NCI-H510A (cell line): ENCODE data around the gene SLC1A2.

Source experiments
- DNase-seq: peaks from one replicate; lab custom pipeline; 2025; lab: John Stamatoyannopoulos, UW

The SLC1A2 gene

DNA sequence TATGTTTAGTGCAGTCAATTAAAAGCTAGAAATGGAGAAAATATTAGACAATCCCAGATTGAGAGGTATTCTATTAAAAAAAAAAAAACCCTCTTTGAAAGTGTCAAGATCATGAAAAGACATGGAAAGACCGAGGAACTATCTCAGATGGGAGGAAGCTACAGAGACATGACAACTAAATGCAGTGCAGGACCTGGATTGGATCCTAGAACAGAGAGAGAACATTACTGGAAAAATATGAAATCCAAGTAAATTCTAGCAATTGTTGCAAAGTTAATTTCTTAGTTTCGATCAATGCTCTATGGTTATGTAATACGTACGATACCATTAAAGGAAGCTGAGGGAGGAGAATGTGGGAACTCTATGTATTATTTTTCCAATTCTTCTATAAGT is 43.2 kb downstream of the SLC1A2 start:
- DNase-seq = no peak

DNA sequence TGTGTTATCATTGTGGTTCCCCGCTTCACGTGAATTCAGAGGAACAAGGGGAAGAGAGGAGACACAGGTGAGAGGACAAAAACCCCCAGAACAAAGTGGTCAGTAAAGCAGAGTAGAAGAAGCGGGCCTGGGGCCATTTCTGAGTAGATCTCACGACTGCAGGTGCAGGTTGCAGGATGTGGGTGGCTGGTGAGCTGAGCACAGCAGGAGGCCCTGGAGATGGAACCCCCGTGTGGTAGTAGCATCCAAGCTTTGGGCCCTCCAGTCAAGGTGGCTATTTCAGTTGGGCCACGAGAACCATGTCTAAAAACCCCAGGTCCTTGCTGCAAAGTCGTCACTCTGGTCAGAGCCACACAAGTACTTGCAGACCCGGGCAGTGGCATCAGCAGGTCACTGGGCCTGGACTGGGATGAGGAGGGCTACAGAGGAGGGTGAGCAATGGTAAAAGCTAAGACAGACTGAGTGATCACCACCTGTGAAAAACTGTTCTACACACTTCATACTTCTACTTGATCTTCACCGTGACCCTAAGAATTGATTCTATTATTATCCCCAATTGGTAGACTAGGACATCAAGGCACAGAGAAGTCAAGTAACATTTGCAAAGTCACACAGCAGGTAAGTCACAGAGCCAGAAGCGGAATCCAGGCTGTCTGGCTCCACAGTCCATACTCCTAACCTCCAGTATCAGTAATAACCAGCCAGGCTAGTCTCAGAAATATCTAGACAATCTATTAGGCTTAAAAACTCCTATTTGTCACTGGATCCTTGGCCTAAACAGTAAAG is 43.8 kb downstream of the SLC1A2 start:
- no peak for DNase-seq

DNA sequence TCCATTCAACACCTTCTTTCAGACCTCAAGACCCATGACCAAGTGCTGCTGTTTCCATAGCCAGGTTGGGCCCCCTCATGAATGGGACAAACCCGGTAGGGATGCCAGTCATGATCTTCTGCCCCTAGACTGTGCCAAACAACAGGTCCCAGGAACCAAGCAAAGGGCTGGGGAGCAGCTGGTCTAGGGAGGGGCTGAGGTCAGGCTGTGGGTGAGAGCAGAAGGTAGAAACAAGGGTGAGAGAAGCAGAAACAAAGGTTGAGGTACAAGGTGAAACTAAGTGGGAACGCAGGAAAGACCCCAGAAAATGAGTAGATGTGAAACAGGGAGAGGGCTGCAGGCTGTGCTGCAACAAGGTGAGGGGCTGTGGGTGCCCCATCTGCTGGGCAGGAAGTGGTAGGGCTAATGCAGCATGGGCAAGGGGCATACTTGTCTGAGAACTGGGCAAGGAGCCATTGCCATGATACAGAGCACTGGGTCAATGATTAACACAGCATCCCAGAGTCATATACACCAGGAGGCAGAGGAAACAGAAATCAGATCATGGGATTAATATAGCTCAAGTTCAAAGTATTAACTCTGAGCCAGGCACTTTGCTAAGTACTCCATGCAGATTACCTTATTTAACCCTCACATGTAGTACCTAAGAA is 45.9 kb downstream of the SLC1A2 start:
- no peak for DNase-seq

DNA sequence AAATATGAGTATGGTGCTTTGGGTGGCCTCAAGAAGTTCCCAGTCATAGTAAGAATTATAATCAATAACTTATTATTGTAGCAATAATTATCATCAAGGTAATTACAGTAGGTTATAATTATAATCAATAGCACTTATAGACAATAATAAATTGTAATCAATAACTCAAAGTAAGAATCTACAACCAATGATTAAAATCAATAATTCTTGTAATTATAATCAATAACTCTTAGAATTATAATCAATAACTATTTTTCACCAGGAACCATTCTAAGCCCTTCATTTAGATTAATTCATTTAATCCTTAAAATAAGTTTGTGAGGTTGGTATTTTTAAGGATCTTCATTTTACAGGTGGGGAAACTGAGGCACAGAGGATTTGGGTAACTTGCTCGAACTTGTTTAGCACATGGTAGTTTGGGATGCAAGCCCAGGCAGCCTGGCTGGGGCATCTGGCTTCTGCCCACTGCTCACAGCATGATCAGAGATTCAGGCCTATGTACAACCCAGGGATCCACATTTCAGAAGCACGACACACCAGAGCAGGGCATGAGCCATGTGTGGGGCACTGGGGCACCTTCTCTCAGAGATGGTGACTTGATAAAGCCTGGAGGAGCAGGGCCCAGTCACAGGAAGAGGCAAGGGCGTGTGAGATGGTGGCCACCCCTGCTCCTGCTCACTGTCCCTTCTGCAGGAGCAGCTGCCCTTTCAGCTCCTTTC is 46.6 kb downstream of the SLC1A2 start:
- no peak for DNase-seq

DNA sequence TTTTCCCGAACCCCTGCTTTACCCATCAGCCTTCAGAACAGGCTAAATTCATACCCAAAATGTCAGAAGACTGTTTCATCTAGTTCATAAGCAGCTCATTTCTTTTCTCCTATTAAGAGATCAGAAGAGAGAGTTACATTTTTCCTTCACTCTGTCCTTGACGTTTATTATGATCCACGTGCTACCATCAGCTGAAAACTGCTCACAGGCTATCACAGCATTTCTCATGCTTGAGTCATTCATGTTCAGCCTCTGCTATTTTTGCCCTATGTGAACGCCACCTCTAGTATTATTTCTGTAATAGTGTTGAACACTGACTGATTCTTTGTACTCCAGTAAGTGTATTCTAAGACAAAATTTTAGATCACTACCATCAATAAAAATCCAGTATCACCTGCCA is 51.9 kb downstream of the SLC1A2 start:
- DNase-seq = no peak

DNA sequence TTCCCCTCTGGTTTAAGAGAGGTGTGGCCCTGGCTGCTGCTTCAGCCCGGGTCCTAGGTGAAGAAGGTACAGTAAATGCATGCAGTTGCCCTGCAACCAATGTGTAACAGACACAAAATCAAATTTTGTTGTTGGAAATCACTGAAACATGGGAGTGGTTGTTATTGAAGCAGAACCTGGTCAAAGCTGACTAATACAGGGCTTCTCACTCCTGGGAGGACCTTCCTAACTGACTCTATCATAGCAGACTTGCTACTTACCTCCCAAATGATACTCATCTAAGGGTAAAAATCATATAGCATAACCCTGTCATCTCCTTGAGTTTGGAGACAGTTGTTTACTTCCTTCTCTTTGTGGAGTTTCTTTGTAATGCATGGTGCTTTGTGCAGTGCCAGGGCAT is 52.6 kb downstream of the SLC1A2 start:
- no peak for DNase-seq

DNA sequence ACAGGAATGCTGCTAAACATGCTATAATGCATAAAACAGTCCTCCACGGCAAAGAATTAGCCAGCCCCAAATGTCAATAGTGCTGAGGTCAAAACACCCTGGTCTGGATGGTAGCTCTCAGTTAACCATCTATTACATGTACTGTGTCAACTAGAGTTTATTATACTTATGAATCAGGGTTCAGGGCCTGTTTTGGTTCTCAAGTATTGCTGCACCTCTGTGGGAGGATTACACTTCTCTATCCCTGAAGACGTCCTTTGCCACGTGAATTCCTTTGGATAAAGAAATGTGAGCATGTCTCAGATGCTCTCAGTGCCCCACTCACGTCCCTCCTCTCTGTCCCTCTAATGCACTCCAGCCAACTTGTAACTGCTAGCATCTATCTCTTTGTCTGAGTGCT is 53.4 kb downstream of the SLC1A2 start:
- DNase-seq = no peak

DNA sequence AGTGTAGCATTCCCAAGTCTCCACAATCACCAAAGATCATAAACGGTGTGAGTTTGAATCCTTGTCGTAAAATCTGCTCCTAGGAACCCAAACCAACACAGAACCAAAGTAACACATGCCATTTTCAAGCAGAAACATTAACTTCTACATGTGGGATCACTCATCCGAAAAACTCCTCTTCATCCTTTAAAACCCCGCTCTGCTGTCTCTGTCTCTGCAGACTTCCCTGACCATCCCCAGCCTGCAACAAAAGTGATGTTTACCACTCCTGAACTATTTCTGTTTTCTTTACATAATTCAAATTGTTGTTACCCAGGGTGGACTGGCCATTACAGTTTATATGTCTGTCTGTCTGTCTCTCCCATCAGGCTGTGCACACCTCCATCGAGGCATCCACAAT is 54.0 kb downstream of the SLC1A2 start:
- no peak for DNase-seq

DNA sequence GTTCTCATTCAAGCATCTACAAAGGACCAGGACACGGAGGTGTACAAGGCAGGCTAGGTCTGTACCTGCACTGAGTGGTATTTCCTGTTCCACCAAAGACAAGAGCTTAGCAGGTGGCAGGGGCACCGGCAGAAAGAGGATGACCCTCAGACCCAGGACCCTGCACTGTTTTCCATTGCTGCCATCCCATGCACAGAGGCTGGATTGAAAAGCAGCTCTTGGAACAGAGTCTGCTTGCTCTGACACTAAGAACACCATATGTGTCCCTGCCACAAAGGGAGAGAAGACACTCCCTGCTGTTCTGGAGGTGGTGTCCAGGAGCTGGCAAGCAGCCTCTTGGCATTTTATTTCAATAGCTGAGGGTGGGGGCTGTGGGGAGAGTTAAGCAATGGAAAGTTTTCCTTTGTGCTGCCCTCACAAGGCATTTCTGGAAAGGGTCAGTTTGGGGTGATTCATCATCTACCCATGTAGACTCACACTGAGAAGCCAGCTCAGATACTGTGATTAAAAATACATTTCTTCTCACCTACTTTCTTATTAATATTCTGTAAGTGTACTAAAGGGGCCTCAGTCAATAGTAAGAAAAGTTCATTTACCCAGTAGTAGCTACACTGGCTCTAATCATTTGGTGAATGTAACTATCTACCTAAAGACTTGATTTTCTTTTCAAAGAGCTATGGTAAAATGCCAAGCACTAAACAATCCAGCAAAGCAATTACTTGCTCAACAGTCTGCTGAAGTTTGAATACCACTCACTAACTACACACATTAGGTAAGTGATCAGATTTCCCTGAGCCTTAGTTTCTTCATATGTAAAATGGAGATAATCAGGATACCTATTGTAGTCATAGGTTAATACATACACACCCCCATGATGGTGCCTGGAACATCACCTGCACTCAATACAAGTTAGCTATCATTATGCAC is 55.2 kb downstream of the SLC1A2 start:
- DNase-seq = no peak

DNA sequence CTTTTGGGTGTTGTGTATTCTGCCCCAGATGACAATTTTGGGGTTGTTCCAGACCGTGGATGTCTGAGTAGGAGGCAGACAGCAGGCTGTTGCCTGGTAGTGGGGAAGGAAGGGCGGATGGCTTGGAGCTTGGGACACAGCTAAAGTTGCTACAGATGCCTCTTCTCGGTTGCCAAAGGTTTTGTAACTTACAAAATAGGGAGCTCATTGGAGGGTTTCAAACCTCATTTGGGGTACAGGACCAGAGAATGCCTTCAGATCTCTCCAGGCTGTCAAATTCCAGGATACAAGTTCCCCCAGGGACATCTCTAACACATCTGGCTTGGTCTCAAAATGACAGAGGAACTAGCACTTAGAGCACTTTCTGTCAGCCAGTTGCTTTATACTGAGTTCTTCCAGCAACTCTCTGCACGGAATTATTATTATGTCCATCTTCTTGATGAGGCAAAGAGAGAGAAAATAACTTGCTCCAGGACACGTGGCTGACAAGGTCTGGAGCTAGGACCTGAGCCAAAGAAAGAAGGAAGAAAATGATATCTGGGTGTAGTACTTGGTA is 56.0 kb downstream of the SLC1A2 start:
- DNase-seq = no peak

DNA sequence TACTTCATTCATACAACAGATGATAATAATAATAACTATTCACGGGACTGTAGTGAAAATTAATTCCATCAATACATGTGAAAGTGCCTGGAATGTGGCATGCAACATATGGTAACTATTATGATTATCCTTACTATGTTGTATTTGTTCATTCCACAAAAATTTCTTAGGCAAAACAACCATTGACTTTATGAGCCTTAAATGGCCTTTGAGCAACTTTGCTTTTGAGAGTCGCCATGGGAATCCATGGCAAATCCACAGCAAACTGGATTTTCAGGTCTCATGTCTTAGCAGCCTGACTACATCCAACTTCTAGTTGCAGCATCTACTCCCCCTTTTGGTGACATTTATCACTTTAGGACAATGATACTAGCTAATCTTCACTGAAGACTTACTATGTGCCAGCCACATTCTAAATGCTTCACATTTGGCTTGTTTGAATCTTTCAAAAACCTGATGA is 56.8 kb downstream of the SLC1A2 start:
- no peak for DNase-seq

DNA sequence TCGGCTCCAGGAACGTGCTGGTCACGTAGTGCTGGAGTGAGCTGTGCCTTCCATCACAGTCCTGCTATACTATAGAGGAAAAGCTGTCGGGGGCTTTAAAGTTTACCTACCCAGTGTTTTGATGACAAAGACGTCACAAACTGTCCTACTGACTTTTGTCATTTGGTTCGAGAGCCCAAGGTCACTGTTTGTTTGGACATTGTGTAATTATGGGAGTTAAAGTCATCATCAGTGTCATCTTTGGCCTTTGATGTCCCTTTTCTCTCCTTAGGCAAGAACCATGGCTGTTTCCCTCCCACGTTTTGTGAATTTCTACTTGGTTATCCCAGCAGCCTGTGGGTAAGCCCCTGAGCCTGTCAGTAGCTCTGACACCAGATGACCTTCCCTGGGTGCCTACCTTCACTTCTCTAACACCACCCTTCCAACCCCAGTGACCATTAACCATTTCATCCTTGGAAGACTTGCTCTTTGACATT is 59.3 kb downstream of the SLC1A2 start:
- DNase-seq = no peak

DNA sequence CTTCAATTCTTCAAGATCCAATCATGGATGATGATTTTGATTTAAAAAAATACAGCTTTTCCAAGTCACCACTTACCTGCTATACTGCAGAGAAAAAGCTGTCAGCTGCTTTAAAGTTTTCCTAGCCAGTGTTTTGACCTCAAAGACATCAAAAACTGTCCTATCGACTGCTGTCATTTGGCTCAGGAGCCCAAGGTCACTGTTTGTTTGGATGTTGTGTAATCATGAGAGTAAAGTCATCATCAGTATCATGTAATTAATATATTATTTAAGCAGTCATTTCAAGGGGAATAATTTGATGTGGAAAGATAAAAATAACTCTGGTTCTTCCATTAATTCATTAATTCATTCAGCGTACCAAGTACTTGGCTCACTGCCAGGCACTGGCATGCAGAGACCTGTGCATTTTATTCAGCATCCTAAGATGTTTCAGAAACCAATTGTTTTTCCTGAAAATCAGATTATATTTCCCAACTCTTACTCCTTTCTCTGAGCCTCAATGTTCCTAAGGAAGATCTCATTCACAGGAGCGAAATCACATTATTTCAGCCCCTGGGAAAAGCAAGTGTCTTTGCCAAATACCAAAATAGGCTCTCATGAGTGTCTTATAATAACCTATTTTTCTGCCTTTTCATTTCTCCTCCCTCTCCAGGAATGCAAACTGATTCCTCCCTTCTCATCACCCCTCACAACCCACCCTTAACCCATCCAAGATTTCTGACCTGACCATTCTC is 59.9 kb downstream of the SLC1A2 start:
- no peak for DNase-seq

DNA sequence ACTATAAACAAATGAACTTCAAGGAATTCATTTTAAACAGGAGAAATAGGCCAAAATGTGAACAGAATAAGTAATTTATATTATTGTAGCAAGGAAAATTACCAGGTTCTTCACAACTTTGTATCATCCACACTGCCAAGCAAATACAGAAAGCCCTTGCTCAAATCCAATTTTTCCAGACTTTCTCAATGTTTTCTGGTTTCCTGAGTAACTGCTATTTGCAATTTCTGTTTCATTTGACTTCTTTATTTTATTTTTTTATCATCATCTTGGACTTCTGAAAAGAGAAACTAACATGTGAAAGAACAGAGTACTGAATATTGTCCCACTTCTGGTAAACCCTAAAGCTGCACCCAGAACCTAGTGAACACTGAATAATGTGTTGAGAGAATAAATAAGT is 61.0 kb downstream of the SLC1A2 start:
- DNase-seq = no peak

DNA sequence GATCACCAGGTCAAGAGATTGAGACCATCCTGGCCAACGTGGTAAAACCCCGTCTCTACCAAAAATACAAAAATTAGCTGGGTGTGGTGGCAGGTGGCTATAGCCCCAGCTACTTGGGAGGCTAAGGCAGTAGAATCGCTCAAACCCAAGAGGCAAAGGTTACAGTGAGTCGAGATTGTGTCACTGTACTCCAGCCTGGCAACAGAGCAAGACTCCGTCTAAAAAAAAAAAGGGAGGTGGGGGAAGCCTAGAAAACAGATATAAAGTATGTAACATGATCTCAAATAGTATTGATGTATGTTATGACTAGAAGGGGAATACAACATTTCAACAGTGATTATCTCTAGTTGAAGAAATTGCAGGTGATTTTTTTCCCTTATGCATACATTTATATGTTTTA is 61.4 kb downstream of the SLC1A2 start:
- no peak for DNase-seq

DNA sequence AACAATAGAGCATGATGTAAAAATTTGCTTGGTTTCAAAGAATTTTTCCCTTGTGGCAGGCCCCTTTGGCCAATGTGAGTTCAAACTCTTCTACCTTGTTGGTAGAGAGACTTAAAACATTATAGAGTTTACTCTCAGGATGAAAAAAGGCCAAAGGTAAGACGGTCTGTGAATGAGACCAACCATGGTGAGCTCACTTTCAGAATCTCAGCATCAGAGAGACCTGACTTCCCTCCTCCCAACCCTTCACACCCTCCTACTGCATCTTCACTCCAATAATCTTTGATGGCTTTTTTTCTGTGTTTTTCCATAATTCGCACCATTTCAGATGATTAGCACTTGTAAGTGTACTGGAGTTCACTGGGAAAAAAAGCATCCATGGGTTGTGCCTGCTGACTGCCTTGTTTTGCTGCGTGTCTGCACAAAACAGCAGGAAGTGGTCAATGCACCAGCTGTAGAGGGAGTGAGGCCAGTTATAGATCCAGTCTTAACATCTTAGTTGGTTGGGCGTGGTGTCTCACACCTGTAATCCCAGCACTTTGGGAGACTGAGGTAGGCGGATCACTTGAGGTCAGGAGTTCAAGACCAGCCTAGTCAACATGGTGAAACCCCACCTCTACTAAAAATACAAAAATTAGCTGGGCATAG is 64.1 kb downstream of the SLC1A2 start:
- no peak for DNase-seq

DNA sequence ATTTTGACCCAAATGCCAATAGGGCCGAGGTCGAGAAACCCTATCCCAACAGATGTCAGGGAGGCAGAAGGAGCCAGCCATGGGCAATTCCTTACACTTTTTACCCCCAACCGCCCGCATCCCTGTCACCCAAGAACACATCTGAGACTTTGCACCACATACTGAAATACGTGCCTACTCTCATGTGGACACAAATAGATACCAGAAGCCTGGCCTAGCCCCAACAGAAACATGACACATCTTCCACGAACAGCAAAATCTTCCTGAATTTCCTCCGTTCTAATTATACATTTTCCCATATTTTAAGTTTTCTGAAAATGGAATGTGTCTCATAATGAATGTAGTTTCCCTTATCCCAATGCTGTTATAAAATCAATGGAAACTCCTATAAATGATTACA is 64.7 kb downstream of the SLC1A2 start:
- DNase-seq = no peak

DNA sequence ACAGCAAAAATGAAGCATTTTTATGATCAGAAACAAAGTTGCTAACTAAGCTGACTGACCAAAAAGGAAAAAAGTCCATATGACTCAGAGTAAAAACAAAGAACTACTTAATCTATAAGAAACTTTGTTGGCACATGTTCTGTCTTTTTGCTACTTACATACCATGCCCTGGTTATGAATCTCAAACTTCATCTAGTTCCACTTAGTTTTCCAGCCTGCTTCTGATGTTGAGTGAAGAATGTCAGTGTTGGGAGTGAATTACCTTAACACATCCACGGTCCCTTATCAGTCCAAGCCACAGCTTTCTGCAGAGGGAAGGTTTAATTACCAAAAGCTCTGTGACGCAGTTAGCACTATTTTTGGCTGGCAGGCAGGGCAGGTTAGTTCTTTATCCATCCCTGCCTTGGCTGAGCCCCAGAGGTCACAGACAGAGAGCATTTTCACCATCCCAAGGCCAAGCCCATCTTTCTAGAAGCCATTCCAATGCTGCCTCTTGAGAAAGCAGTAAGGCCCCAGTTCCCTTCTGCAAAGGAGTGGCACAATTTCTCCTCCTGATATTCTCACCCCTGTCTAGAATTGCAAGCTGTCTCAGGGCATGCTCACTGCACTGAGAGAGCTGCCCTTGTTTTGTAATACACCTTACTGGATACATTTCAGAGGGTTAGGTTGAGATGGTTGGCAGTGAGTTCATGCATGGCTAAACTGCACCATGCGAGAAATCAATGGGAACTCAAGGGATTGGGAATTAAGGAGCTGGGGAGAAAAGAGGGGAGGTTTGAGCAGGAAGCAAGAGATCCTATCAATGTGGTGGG is 67.1 kb downstream of the SLC1A2 start:
- no peak for DNase-seq

DNA sequence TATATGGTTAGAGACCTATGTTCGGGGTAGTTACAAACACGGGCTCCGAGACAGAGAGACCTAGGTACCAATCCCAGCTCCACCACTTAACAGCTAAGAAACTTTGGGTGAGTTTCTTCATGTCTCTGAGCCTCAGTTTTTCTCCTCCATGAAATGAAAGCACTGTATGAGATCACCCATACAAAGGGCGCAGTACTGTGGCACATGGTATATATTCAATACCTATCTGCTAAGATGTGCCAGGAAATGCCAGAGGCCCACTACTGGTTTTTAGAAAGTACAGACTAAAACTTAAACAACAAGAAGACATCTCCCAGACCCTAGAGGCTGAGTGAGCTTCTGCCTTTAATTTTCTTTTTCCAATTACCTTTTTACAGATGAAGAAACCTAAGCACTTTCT is 69.5 kb downstream of the SLC1A2 start:
- DNase-seq = no peak
